ENCODE measurements around the gene AUTS2.

DNA sequence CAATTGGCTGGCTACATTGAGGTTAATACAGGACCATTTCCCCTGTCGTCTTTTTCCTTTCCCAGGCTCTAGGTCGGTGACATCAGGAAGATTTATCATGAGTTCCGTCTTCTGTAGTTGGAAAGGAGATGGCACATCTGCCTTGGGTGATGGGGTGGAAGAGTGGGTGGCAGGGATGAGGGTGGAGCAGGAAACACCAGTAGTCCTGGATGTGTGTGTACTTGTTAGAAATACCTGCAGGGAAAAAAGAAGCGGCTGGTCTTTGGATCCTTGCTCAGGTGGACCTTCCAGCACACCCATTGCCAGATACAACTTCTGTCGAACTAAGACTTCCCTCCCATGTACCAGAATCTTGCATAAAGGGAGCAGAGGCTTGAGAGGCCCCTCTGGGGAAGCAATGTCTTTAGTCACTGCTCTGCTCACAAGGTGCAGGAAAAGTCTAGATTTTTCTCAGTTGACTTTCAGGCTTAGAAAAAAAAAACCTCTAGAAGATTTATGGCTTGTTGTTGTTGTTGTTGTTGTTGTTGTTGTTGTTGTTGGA lies 1016.9 kb downstream of the AUTS2 start:
- TF ChIP-seq, protein P1, sequence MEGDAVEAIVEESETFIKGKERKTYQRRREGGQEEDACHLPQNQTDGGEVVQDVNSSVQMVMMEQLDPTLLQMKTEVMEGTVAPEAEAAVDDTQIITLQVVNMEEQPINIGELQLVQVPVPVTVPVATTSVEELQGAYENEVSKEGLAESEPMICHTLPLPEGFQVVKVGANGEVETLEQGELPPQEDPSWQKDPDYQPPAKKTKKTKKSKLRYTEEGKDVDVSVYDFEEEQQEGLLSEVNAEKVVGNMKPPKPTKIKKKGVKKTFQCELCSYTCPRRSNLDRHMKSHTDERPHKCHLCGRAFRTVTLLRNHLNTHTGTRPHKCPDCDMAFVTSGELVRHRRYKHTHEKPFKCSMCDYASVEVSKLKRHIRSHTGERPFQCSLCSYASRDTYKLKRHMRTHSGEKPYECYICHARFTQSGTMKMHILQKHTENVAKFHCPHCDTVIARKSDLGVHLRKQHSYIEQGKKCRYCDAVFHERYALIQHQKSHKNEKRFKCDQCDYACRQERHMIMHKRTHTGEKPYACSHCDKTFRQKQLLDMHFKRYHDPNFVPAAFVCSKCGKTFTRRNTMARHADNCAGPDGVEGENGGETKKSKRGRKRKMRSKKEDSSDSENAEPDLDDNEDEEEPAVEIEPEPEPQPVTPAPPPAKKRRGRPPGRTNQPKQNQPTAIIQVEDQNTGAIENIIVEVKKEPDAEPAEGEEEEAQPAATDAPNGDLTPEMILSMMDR (IDR thresholded peaks at IDR 0.05; ENCODE audit: insufficient read depth, low read length): no peak
- TF ChIP-seq GABPA (IDR thresholded peaks at IDR 0.05; ENCODE audit: low read depth): no peak
- TF ChIP-seq POLR2AphosphoS5 (IDR thresholded peaks at IDR 0.05; ENCODE audit: low read depth): no peak

Data from HL-60 (cell line).